DND-41 (cell line): ENCODE measurements around the gene SRGAP3.

Experiments
- EZH2 ChIP-seq: IDR thresholded peaks from 3 replicates; pipeline ENCODE4 v1.6.1; 2012; ENCODE audit warnings: borderline replicate concordance, low read depth, mild to moderate bottlenecking, moderate library complexity, low read length, inconsistent platforms; ENCODE audit not compliant: severe bottlenecking
- TF ChIP-seq, protein P1 (sequence below): IDR thresholded peaks from 2 replicates; pipeline ENCODE4 v1.5.1; 2012; ENCODE audit warnings: borderline replicate concordance, low read length, moderate library complexity, mild to moderate bottlenecking; ENCODE audit not compliant: poor library complexity, severe bottlenecking; ENCODE audit errors: extremely low read depth

DNA sequence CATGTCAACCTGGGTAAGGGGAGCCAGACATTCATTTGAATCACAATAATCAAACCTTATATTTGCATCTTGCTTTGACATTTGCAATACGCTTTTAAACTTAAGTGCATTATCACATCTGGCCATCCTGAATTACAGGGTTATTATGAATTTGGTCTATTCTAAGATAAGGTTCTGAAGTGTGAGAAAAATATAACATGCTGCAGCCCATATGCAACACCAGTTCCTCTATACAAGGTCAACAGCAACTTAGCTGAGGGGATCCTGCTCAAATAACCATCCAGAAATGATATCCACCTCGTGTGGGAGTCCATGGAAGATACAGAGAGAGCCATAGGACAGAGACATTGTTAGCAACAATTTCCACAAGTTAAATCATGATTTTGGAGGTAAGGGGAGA is 213.5 kb downstream of the SRGAP3 start:
- TF ChIP-seq, protein P1, sequence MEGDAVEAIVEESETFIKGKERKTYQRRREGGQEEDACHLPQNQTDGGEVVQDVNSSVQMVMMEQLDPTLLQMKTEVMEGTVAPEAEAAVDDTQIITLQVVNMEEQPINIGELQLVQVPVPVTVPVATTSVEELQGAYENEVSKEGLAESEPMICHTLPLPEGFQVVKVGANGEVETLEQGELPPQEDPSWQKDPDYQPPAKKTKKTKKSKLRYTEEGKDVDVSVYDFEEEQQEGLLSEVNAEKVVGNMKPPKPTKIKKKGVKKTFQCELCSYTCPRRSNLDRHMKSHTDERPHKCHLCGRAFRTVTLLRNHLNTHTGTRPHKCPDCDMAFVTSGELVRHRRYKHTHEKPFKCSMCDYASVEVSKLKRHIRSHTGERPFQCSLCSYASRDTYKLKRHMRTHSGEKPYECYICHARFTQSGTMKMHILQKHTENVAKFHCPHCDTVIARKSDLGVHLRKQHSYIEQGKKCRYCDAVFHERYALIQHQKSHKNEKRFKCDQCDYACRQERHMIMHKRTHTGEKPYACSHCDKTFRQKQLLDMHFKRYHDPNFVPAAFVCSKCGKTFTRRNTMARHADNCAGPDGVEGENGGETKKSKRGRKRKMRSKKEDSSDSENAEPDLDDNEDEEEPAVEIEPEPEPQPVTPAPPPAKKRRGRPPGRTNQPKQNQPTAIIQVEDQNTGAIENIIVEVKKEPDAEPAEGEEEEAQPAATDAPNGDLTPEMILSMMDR, result no peak
- no peak for TF ChIP-seq EZH2
